SK-N-SH treated with all-trans-retinoic acid at 6 μM for 48 hours (cell line): Measurements from ENCODE around the gene CRYBG3.

ENCODE experiments used
- ATAC-seq: fragments of 200-7000 bp; cut with Tn5 transposase; 3 replicates; pipeline ENCODE4 v1.9.1; 2020; ENCODE audit warnings: mild to moderate bottlenecking, moderate library complexity
- ARNTL ChIP-seq: fragments of 450-650 bp; formaldehyde crosslinking; IDR thresholded peaks from 2 replicates; pipeline ENCODE4 v1.5.0; 2020; ENCODE audit warnings: low read depth, mild to moderate bottlenecking, moderate library complexity, borderline replicate concordance
- CSDC2 ChIP-seq: fragments of 250-450 bp; sonication (Bioruptor Pico); IDR thresholded peaks from 2 replicates; pipeline ENCODE4 v1.5.0; 2020; ENCODE audit warnings: mild to moderate bottlenecking, moderate library complexity
- ESRRG ChIP-seq: fragments of 250-450 bp; sonication (Bioruptor Pico); IDR thresholded peaks from 2 replicates; pipeline ENCODE4 v1.6.1; 2021; ENCODE audit warnings: mild to moderate bottlenecking
- ISL1 ChIP-seq: fragments of 250-450 bp; sonication (Bioruptor Pico); IDR thresholded peaks from 2 replicates; pipeline ENCODE4 v2.1.2; 2022; ENCODE audit warnings: mild to moderate bottlenecking, moderate library complexity
- OSR1 ChIP-seq: fragments of 250-450 bp; sonication (Bioruptor Pico); IDR thresholded peaks from 2 replicates; pipeline ENCODE4 v1.8.0; 2022; ENCODE audit warnings: moderate library complexity, mild to moderate bottlenecking, inconsistent platforms
- PPARA ChIP-seq: fragments of 250-450 bp; sonication (Bioruptor Pico); IDR thresholded peaks from 2 replicates; pipeline ENCODE4 v1.5.0; 2020; ENCODE audit warnings: mild to moderate bottlenecking, borderline replicate concordance
- ZC3H10 ChIP-seq: fragments of 250-450 bp; sonication (Bioruptor Pico); IDR thresholded peaks from 2 replicates; pipeline ENCODE4 v1.5.1; 2021; ENCODE audit warnings: mild to moderate bottlenecking, moderate library complexity
- ZFP3 ChIP-seq: fragments of 250-450 bp; sonication (Bioruptor Pico); IDR thresholded peaks from 2 replicates; pipeline ENCODE4 v1.5.0; 2020; ENCODE audit warnings: mild to moderate bottlenecking, moderate library complexity
- ZFP30 ChIP-seq: fragments of 450-650 bp; formaldehyde crosslinking; IDR thresholded peaks from 2 replicates; pipeline ENCODE4 v1.5.0; 2022; ENCODE audit warnings: mild to moderate bottlenecking, moderate library complexity
- ZNF565 ChIP-seq: fragments of 450-650 bp; formaldehyde crosslinking; conservative IDR thresholded peaks from 2 replicates; pipeline ENCODE4 v1.5.0; 2020; ENCODE audit warnings: low read depth, mild to moderate bottlenecking, moderate library complexity
- ZNF70 ChIP-seq: fragments of 450-650 bp; formaldehyde crosslinking; IDR thresholded peaks from 2 replicates; pipeline ENCODE4 v1.5.0; 2020; ENCODE audit warnings: mild to moderate bottlenecking, moderate library complexity
- TF ChIP-seq, protein P1 (sequence below): fragments of 250-450 bp; sonication (Bioruptor Pico); IDR thresholded peaks from 2 replicates; pipeline ENCODE4 v1.8.0; 2021; ENCODE audit warnings: low read depth, mild to moderate bottlenecking, moderate library complexity, borderline replicate concordance
- TF ChIP-seq, protein P2 (sequence below): fragments of 250-450 bp; sonication (Bioruptor Pico); IDR thresholded peaks from 2 replicates; pipeline ENCODE4 v1.8.0; 2020; ENCODE audit warnings: mild to moderate bottlenecking, moderate library complexity, borderline replicate concordance
- TF ChIP-seq, protein P3 (sequence below): fragments of 250-450 bp; sonication (Bioruptor Pico); IDR thresholded peaks from 2 replicates; pipeline ENCODE4 v1.5.1; 2021; ENCODE audit warnings: mild to moderate bottlenecking, moderate library complexity
- TF ChIP-seq, protein P4 (sequence below): fragments of 250-450 bp; sonication (Bioruptor Pico); IDR thresholded peaks from 2 replicates; pipeline ENCODE4 v1.5.0; 2020; ENCODE audit warnings: mild to moderate bottlenecking, moderate library complexity
- TF ChIP-seq, protein P5 (sequence below): fragments of 250-450 bp; sonication (Bioruptor Pico); IDR thresholded peaks from 2 replicates; pipeline ENCODE4 v1.5.1; 2020; ENCODE audit warnings: low read depth, mild to moderate bottlenecking, moderate library complexity

The CRYBG3 gene

DNA sequence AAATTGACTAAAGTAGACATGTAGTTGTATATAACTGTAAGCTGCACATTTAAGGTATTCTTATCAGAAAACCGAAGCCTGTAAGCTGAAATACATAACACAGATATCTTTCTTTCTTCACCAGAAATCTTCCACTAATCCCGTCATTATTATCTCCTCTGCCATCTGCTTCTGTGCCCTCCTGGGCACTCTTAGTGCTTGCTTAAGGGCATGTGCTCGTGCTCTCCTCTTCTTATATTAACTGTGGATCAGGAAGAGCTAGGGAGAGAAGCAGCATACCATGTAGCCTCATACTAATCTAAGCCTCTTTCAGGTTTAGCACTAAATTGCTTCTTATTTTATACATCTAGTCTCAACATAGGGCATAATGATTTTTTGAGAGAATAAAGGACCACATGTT, 89.6 kb downstream of the CRYBG3 start:
- no peak for ATAC-seq
- TF ChIP-seq OSR1 (no peak), ZFP3 (CRISPR knock-in tag) (no peak), ISL1 (no peak), ESRRG (CRISPR knock-in tag) (no peak), PPARA (CRISPR knock-in tag) (no peak), ZFP30 (CRISPR knock-in tag) (no peak), ZC3H10 (CRISPR knock-in tag) (no peak)
- TF ChIP-seq, protein P1, sequence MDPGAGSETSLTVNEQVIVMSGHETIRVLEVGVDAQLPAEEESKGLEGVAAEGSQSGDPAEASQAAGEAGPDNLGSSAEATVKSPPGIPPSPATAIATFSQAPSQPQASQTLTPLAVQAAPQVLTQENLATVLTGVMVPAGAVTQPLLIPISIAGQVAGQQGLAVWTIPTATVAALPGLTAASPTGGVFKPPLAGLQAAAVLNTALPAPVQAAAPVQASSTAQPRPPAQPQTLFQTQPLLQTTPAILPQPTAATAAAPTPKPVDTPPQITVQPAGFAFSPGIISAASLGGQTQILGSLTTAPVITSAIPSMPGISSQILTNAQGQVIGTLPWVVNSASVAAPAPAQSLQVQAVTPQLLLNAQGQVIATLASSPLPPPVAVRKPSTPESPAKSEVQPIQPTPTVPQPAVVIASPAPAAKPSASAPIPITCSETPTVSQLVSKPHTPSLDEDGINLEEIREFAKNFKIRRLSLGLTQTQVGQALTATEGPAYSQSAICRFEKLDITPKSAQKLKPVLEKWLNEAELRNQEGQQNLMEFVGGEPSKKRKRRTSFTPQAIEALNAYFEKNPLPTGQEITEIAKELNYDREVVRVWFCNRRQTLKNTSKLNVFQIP (CRISPR knock-in tag): no peak

DNA sequence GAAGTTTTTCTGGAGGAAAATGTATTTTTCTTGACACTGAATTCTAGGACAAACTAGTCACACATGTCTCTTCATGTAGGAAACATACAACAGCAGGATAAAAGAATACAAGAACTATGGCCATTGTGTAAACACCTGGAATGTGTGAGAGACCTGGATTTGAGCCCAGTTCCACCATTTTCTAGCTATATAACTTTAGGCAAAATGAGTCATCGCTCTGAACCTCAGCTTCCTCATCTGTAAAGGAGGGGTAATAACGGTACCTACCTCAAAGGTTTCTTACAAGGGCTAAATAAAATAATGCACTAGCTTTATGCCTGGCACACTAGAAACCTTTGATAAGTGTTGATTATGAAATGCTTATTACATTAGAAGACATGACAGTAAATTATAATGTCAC, 92.6 kb downstream of the CRYBG3 start:
- ATAC-seq: no peak
- TF ChIP-seq, protein P2, sequence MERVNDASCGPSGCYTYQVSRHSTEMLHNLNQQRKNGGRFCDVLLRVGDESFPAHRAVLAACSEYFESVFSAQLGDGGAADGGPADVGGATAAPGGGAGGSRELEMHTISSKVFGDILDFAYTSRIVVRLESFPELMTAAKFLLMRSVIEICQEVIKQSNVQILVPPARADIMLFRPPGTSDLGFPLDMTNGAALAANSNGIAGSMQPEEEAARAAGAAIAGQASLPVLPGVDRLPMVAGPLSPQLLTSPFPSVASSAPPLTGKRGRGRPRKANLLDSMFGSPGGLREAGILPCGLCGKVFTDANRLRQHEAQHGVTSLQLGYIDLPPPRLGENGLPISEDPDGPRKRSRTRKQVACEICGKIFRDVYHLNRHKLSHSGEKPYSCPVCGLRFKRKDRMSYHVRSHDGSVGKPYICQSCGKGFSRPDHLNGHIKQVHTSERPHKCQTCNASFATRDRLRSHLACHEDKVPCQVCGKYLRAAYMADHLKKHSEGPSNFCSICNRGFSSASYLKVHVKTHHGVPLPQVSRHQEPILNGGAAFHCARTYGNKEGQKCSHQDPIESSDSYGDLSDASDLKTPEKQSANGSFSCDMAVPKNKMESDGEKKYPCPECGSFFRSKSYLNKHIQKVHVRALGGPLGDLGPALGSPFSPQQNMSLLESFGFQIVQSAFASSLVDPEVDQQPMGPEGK (CRISPR knock-in tag): no peak
- TF ChIP-seq, protein P3, sequence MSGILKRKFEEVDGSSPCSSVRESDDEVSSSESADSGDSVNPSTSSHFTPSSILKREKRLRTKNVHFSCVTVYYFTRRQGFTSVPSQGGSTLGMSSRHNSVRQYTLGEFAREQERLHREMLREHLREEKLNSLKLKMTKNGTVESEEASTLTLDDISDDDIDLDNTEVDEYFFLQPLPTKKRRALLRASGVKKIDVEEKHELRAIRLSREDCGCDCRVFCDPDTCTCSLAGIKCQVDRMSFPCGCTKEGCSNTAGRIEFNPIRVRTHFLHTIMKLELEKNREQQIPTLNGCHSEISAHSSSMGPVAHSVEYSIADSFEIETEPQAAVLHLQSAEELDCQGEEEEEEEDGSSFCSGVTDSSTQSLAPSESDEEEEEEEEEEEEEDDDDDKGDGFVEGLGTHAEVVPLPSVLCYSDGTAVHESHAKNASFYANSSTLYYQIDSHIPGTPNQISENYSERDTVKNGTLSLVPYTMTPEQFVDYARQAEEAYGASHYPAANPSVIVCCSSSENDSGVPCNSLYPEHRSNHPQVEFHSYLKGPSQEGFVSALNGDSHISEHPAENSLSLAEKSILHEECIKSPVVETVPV (CRISPR knock-in tag): no peak
- no peak for TF ChIP-seq ZNF70 (CRISPR knock-in tag)
- TF ChIP-seq, protein P1 (CRISPR knock-in tag): no peak
- TF ChIP-seq, protein P4, sequence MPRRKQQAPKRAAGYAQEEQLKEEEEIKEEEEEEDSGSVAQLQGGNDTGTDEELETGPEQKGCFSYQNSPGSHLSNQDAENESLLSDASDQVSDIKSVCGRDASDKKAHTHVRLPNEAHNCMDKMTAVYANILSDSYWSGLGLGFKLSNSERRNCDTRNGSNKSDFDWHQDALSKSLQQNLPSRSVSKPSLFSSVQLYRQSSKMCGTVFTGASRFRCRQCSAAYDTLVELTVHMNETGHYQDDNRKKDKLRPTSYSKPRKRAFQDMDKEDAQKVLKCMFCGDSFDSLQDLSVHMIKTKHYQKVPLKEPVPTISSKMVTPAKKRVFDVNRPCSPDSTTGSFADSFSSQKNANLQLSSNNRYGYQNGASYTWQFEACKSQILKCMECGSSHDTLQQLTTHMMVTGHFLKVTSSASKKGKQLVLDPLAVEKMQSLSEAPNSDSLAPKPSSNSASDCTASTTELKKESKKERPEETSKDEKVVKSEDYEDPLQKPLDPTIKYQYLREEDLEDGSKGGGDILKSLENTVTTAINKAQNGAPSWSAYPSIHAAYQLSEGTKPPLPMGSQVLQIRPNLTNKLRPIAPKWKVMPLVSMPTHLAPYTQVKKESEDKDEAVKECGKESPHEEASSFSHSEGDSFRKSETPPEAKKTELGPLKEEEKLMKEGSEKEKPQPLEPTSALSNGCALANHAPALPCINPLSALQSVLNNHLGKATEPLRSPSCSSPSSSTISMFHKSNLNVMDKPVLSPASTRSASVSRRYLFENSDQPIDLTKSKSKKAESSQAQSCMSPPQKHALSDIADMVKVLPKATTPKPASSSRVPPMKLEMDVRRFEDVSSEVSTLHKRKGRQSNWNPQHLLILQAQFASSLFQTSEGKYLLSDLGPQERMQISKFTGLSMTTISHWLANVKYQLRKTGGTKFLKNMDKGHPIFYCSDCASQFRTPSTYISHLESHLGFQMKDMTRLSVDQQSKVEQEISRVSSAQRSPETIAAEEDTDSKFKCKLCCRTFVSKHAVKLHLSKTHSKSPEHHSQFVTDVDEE (CRISPR knock-in tag): no peak

DNA sequence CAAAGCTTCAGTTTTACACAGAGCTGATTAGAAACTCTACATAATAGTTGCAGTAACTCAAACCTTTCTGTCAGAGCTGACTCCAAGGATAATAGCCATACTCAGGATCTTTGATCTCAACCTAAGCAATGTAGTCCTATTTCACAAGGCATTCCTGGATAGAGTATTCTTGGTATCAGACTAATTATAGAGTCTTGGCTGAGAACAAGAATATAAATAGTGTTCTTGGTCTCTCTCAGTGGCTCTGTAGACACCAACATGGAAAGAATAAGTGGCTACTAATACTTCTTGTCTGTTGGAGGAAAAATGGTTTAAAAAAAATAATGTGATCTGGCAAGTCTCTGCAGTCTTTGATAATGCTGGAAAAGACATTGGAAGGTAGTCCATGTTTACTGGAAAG, 94.8 kb downstream of the CRYBG3 start:
- no peak for TF ChIP-seq ARNTL (CRISPR knock-in tag)
- no peak for TF ChIP-seq PPARA (CRISPR knock-in tag)
- ATAC-seq: no peak

DNA sequence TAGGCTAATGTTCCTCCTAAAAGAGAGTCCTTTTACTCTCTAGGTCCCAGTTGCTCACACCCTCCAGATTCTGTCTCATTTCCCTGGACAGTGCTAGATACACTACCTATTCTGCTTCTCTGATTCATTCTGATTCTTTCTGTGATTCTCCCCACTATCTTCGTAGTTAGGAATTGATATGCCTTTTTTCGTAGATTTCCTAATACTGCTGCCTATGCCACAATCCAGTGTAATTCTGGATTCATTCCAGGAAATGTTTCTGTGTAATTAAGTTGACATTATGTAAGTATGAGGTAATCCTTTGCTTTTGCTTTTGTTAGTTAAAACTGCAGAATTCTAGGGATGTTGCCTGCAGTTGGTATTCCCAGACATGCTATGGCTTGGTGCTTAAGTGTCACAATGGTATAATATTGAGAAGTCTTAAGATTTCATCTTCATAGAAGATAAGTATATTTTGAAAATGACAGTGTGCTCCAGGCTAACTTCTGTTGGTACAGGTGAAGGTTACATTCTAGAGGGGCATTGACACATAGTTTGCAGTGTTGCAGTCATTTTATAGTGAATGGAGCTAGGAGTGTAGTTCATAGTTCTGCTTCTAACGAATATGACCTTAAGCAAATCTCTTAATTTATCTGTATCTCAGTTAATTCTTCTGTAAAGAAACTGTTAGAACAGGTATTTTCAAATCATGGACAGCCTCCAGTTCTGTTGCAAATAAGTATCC, 96.2 kb downstream of the CRYBG3 start:
- ATAC-seq: no peak; the same call in 2 of the 3 replicates
- TF ChIP-seq, protein P5, sequence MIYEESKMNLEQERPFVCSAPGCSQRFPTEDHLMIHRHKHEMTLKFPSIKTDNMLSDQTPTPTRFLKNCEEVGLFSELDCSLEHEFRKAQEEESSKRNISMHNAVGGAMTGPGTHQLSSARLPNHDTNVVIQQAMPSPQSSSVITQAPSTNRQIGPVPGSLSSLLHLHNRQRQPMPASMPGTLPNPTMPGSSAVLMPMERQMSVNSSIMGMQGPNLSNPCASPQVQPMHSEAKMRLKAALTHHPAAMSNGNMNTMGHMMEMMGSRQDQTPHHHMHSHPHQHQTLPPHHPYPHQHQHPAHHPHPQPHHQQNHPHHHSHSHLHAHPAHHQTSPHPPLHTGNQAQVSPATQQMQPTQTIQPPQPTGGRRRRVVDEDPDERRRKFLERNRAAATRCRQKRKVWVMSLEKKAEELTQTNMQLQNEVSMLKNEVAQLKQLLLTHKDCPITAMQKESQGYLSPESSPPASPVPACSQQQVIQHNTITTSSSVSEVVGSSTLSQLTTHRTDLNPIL (CRISPR knock-in tag): peak; percentile 71
- TF ChIP-seq ISL1 (peak; percentile 29; the same call in 1 of the 2 replicates), ZNF565 (CRISPR knock-in tag) (no peak), CSDC2 (no peak)
